Bronchial epithelial cell (primary cell): ENCODE measurements around the gene DGKB. TPM values are rescaled to one million over a fixed set of nuclear protein-coding genes. Genes with fewer than 3 reads are reported as not detected.
A peak's percentile ranks its signal among the peaks of the same experiment; 100 is the strongest.

Source experiments
- DNase-seq: peaks from one replicate; pipeline ENCODE4 v3.0.0-alpha.2; 2010; ENCODE audit warnings: low read depth
- FAIRE-seq: peaks from 2 replicates; lab custom pipeline; 2011; peaks lifted over from hg19 to GRCh38; lab: Jason Lieb, UNC
- H3K27me3 ChIP-seq: 2 replicates; pipeline ENCODE4 v1.5.1; 2011; ENCODE audit warnings: low read length; ENCODE audit not compliant: control insufficient read depth, insufficient read depth
- H3K36me3 ChIP-seq: 2 replicates; pipeline ENCODE4 v1.5.1; 2011; ENCODE audit warnings: low read length; ENCODE audit not compliant: control insufficient read depth, insufficient read depth
- H3K4me3 ChIP-seq: 2 replicates; pipeline ENCODE4 v1.5.1; 2011; ENCODE audit warnings: mild to moderate bottlenecking, low read depth, low read length, control low read depth
- CTCF ChIP-seq: IDR thresholded peaks from 2 replicates; pipeline ENCODE4 v1.5.1; 2011; ENCODE audit warnings: mild to moderate bottlenecking, moderate library complexity, low read length, control low read depth, inconsistent platforms; ENCODE audit not compliant: insufficient read depth, severe bottlenecking
- total RNA-seq: library from RNA; depleted of rRNA; stranded (reverse); fragments of >200 nt; gene quantifications from 2 replicates; pipeline ENCODE4 v1.2.1, GENCODE V29; 2014

Gene DGKB
- total RNA-seq, 1 donor from 2014 or later, result not detected

- Histone ChIP-seq H3K27me3 (no peaks in the 10 kb centered on the region), H3K36me3 (no peaks in the 10 kb centered on the region), H3K4me3 (no peak overlapping the region)
- FAIRE-seq, result no peak
- no peak for DNase-seq
- TF ChIP-seq CTCF, result no peak
Measured at GRCh38 chr7:14147532-14147931, 755.0 kb downstream of the DGKB start.

GRCh38 chr7:14144538-14144937 lies 758.0 kb downstream of the DGKB start:
- no peaks in the 10 kb centered on the region for H3K36me3 ChIP-seq
- no peak overlapping the region for H3K4me3 ChIP-seq
- DNase-seq (no peak), FAIRE-seq (no peak)
- no peak for TF ChIP-seq CTCF
- no peaks in the 10 kb centered on the region for H3K27me3 ChIP-seq

GRCh38 chr7:14144109-14144508 lies 758.4 kb downstream of the DGKB start:
- no peak overlapping the region for H3K4me3 ChIP-seq
- DNase-seq (no peak), FAIRE-seq (no peak)
- no peaks in the 10 kb centered on the region for H3K27me3 ChIP-seq
- no peak for TF ChIP-seq CTCF
- no peaks in the 10 kb centered on the region for H3K36me3 ChIP-seq

DNA sequence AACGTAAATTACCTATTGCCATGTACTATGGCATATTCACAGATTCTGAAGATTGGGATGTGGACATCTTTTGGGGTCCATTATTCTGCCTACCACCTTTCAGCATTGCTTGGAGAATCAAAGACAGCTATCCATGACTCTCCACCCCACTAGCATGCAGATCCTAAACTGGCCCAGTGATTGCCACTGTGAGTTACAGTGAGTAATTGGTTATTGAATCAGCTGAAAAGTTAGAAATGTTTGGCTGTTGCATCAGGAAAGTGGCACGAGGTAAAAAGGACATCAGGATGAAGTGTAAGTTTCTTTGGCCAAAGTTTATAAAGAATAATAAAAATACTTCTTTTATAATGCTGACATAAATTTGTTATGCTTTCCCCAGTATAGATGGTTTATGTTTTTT lies 764.9 kb downstream of the DGKB start:
- H3K4me3 ChIP-seq, result no peak overlapping the region
- no peaks in the 10 kb centered on the region for H3K36me3 ChIP-seq
- no peak for TF ChIP-seq CTCF
- no peaks in the 10 kb centered on the region for H3K27me3 ChIP-seq
- DNase-seq (no peak), FAIRE-seq (peak; percentile 13)

DNA sequence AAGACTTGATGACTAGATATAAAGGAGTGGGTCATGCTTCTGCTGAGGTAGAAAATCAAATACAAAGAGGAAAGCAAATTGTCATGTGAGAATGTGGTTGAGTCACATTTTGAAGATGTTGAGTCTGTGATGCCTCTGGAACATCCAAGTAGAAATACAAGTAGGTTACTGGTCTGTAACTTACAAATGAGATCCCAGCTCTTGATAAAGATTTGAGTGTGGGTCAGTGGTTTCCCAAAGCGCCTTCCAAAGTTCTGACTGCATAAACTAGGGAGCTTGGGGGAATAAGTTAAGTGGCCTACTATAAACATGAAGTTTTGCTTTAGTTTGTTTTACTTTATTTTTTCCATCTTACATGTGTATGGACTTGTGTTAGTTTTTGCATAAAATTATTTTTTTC lies 768.8 kb downstream of the DGKB start:
- no peak for DNase-seq
- FAIRE-seq, result no peak
- H3K27me3 ChIP-seq, result no peaks in the 10 kb centered on the region
- no peaks in the 10 kb centered on the region for H3K36me3 ChIP-seq
- TF ChIP-seq CTCF, result no peak
- no peak overlapping the region for H3K4me3 ChIP-seq

- H3K4me3 ChIP-seq, result no peak overlapping the region
- DNase-seq (no peak), FAIRE-seq (no peak)
- H3K27me3 ChIP-seq, result no peaks in the 10 kb centered on the region
- no peak for TF ChIP-seq CTCF
- no peaks in the 10 kb centered on the region for H3K36me3 ChIP-seq
Measured at GRCh38 chr7:14125998-14126397, 776.6 kb downstream of the DGKB start.
